Type B pancreatic cell (in vitro differentiated cells): Measurements from ENCODE around the gene PLEKHO2. TPM values are rescaled to one million over a fixed set of nuclear protein-coding genes. Genes with fewer than 3 reads are reported as not detected.

Experiments used
- DNase-seq: peaks from one replicate; pipeline ENCODE4 v3.0.0; 2021; ENCODE audit warnings: mixed read lengths; ENCODE audit not compliant: unreplicated experiment; ENCODE audit errors: extremely low spot score
- H3K27ac Mint-ChIP-seq: 2 replicates; pipeline ENCODE4 v1.8.0; 2021; ENCODE audit warnings: mild to moderate bottlenecking, mixed read lengths
- H3K27me3 Mint-ChIP-seq: 2 replicates; pipeline ENCODE4 v1.8.0; 2021; ENCODE audit warnings: mixed read lengths
- H3K36me3 Mint-ChIP-seq: 2 replicates; pipeline ENCODE4 v1.8.0; 2021; ENCODE audit warnings: mixed read lengths
- H3K4me1 Mint-ChIP-seq: one replicate; pipeline ENCODE4 v1.8.0; 2021; ENCODE audit warnings: mixed read lengths; ENCODE audit not compliant: unreplicated experiment
- H3K4me3 Mint-ChIP-seq: 2 replicates; pipeline ENCODE4 v1.8.0; 2021; ENCODE audit warnings: mild to moderate bottlenecking, mixed read lengths
- H3K9me3 Mint-ChIP-seq: 2 replicates; pipeline ENCODE4 v1.8.0; 2021; ENCODE audit warnings: mixed read lengths
- total RNA-seq: library from RNA; stranded (reverse); gene quantifications from 2 replicates; pipeline ENCODE4 v1.2.1, GENCODE V29; 2021; ENCODE audit warnings: low replicate concordance
- TF ChIP-seq, protein P1 (sequence below): fragments of 200-600 bp; sonication (generic); conservative IDR thresholded peaks from 2 replicates; pipeline ENCODE4 v1.5.0; 2021; ENCODE audit warnings: antibody characterized with exemption, mild to moderate bottlenecking

Gene PLEKHO2
- total RNA-seq, 1 donor from 2014 or later: 11.2 TPM

DNA sequence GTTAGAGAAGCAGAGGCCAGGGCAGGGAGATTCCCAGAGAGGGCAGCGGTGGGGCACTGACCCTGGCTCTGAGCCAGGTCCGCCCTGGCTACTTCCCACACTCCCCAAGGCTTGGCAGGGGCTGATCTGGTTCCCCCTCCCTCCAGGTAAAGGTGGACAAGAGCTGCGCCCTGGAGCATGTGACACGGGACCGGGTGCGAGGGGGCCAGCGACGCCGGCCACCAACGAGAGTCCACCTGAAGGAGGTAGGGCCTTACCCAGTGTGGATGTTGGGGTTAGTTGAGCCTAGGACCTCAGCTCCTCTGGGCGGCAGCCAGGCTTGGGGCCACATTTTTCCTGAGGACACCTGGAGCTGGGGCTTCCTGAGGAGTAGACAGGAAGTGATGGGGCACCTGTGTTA lies 19.6 kb downstream of the PLEKHO2 start:
- Mint-ChIP-seq H3K4me3 (no peak overlapping the region), H3K27ac (no peak overlapping the region), H3K4me1 (peaks cover 37% of the 10 kb centered on the region), H3K9me3 (no peaks in the 10 kb centered on the region), H3K27me3 (no peaks in the 10 kb centered on the region), H3K36me3 (peaks cover 4% of the 10 kb centered on the region)
- DNase-seq: no peak
- TF ChIP-seq, protein P1, sequence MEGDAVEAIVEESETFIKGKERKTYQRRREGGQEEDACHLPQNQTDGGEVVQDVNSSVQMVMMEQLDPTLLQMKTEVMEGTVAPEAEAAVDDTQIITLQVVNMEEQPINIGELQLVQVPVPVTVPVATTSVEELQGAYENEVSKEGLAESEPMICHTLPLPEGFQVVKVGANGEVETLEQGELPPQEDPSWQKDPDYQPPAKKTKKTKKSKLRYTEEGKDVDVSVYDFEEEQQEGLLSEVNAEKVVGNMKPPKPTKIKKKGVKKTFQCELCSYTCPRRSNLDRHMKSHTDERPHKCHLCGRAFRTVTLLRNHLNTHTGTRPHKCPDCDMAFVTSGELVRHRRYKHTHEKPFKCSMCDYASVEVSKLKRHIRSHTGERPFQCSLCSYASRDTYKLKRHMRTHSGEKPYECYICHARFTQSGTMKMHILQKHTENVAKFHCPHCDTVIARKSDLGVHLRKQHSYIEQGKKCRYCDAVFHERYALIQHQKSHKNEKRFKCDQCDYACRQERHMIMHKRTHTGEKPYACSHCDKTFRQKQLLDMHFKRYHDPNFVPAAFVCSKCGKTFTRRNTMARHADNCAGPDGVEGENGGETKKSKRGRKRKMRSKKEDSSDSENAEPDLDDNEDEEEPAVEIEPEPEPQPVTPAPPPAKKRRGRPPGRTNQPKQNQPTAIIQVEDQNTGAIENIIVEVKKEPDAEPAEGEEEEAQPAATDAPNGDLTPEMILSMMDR: no peak

DNA sequence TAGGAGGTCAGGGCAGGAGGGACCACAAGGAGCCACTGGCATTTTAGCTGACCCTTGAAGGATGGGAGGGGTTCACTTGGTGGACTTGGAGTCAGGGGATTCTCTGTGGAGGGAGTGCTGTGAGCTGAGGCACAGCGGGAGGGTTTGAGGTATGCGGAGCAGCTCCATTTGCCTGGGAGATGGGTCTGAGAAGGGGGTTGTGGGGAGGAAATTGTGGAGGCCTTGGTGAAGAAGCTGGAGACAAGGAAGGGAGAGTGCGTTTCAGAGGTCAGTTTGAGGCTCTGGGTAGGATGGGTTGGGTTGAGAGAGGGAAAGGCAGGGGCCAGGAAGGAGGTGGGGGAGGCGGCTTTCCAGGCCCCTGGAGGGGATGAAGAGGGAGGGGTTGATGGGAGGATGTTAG lies 20.2 kb downstream of the PLEKHO2 start:
- Mint-ChIP-seq H3K36me3 (peaks cover 4% of the 10 kb centered on the region), H3K9me3 (no peaks in the 10 kb centered on the region), H3K4me3 (no peak overlapping the region), H3K27ac (peak overlapping the region; percentile 26), H3K4me1 (peaks cover 37% of the 10 kb centered on the region), H3K27me3 (no peaks in the 10 kb centered on the region)
- DNase-seq: no peak
- TF ChIP-seq, protein P1: no peak

DNA sequence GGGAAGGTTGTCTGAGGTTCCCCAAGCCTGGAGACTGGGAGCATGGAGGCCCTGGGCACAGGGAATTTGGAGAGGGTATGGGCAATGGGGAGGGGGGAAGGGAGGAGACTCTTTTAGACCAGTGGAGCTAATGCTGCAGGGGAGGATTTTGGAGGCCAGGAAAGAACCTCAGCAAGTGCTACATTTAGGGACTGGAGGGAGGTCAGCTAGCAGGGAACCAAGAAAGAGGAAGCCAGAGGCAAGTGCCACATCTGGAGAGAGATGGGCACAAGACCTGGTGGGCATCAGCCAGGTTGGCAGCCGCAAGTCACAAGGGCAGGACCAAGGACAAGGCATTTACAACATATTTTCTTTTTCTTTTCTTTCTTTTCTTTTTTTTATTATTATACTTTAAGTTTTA lies 20.7 kb downstream of the PLEKHO2 start:
- H3K9me3 Mint-ChIP-seq: no peaks in the 10 kb centered on the region
- peaks cover 4% of the 10 kb centered on the region for H3K36me3 Mint-ChIP-seq
- H3K27me3 Mint-ChIP-seq: no peaks in the 10 kb centered on the region
- no peak for DNase-seq
- H3K4me1 Mint-ChIP-seq: peaks cover 33% of the 10 kb centered on the region
- TF ChIP-seq, protein P1: no peak
- H3K4me3 Mint-ChIP-seq: no peak overlapping the region
- H3K27ac Mint-ChIP-seq: no peak overlapping the region

DNA sequence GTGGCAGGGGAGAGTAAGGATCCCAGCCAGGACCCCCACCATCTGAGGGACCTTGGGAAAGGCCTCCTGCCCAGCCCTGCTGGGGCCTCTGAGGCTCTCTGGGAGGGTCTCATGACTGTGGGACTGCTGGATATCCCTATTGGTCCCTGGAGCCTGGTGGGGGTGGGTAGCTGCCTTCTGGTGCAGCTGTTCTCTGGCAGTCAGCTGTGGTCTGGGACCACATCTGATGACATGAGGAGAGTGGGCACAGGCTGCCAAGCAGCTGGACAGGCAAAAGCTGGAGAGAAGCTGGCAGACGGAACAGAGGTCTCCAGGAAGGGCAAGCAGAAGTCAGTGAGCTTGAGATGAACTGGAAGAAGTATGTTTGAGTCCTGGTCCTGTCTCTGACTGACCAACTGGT lies 22.4 kb downstream of the PLEKHO2 start:
- TF ChIP-seq, protein P1: no peak
- Mint-ChIP-seq H3K4me3 (no peak overlapping the region), H3K27ac (peak overlapping the region; percentile 50), H3K9me3 (no peaks in the 10 kb centered on the region), H3K4me1 (peaks cover 20% of the 10 kb centered on the region), H3K36me3 (no peaks in the 10 kb centered on the region), H3K27me3 (no peaks in the 10 kb centered on the region)
- DNase-seq: no peak

DNA sequence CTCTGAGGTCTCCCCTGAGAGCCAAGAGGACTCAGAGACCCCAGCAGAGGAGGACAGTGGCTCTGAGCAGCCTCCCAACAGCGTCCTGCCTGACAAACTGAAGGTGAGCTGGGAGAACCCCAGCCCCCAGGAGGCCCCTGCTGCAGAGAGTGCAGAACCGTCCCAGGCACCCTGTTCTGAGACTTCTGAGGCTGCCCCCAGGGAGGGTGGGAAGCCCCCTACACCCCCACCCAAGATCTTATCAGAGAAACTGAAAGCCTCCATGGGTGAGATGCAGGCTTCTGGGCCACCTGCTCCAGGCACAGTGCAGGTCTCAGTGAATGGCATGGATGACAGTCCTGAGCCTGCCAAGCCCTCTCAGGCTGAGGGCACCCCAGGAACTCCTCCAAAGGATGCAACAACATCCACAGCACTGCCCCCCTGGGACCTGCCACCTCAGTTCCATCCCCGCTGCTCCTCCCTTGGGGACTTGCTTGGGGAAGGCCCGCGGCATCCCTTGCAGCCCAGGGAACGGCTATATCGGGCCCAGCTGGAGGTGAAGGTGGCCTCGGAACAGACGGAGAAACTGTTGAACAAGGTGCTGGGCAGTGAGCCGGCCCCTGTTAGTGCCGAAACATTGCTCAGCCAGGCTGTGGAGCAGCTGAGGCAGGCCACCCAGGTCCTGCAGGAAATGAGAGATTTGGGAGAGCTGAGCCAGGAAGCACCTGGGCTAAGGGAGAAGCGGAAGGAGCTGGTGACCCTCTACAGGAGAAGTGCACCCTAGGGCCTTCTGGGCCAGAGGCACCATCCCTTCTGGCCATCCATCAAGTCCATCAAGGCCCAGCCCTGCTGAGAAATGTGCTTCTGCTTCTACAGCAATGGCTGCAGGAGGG lies 23.6 kb downstream of the PLEKHO2 start:
- Mint-ChIP-seq H3K36me3 (peaks cover 3% of the 10 kb centered on the region), H3K4me1 (peaks cover 20% of the 10 kb centered on the region), H3K4me3 (no peak overlapping the region), H3K27ac (no peak overlapping the region), H3K27me3 (no peaks in the 10 kb centered on the region), H3K9me3 (no peaks in the 10 kb centered on the region)
- TF ChIP-seq, protein P1: no peak
- DNase-seq: no peak
